ENCODE results near the gene KIF1C. TPM values are rescaled to one million over a fixed set of nuclear protein-coding genes. Genes with fewer than 3 reads are reported as not detected.
"Not testable (repeated sequence)": the region's sequence is repeated elsewhere in the genome, so short reads cannot be mapped to it uniquely, and the experiment has no call there.

The KIF1C gene
- total RNA-seq, 2 donors from 2014 or later, result 108 to 133 TPM

- Histone ChIP-seq H3K27ac (ENCODE audit: low read depth, low read length) (no peak overlapping the region), H3K36me3 (ENCODE audit: control insufficient read depth, insufficient read depth, low read length) (peaks cover 43% of the 10 kb centered on the region), H3K9ac (ENCODE audit: extremely low read depth, low read length, poor library complexity, severe bottlenecking) (no peak overlapping the region), H3K27me3 (ENCODE audit: control insufficient read depth, insufficient read depth, low read length, poor library complexity, severe bottlenecking) (no peaks in the 10 kb centered on the region), H3K4me1 (ENCODE audit: control insufficient read depth, insufficient read depth, low read length) (no peaks in the 10 kb centered on the region), H3K4me3 (ENCODE audit: low read length) (no peak overlapping the region), H3K9me3 (ENCODE audit: control insufficient read depth, low read length) (no peaks in the 10 kb centered on the region)
- peaks cover 2% of the 10 kb centered on the region for H3K4me1 Mint-ChIP-seq
- no peak for TF ChIP-seq CTCF (conservative IDR thresholded peaks at IDR 0.05)
- H3K9me3 Mint-ChIP-seq, result no peaks in the 10 kb centered on the region
- no peak overlapping the region for H3K27ac Mint-ChIP-seq
- H3K4me3 Mint-ChIP-seq, result no peak overlapping the region
- DNase-seq, result no peak
- peaks cover 6% of the 10 kb centered on the region for H3K27me3 Mint-ChIP-seq (ENCODE audit: insufficient read depth)
- 97 to 98% methylated on average over 4 of the region's 4 CpGs for WGBS, 2 experiments (ENCODE audit: insufficient coverage in 1 of 2, insufficient read length in 1 of 2)
- H3K36me3 Mint-ChIP-seq (ENCODE audit: low read depth), result peaks cover 47% of the 10 kb centered on the region
Observed at GRCh38 chr17:5024604-5025003, 26.9 kb downstream of the KIF1C start.

GRCh38 chr17:5027299-5027698 lies 29.5 kb downstream of the KIF1C start:
- H3K4me3 Mint-ChIP-seq, result no peak overlapping the region
- no peak overlapping the region for H3K27ac Mint-ChIP-seq
- peaks cover 27% of the 10 kb centered on the region for H3K27me3 Mint-ChIP-seq (ENCODE audit: insufficient read depth)
- Histone ChIP-seq H3K27me3 (ENCODE audit: control insufficient read depth, insufficient read depth, low read length, poor library complexity, severe bottlenecking) (no peaks in the 10 kb centered on the region), H3K36me3 (ENCODE audit: control insufficient read depth, insufficient read depth, low read length) (peaks cover 19% of the 10 kb centered on the region), H3K9me3 (ENCODE audit: control insufficient read depth, low read length) (no peaks in the 10 kb centered on the region), H3K27ac (ENCODE audit: low read depth, low read length) (no peak overlapping the region), H3K9ac (ENCODE audit: extremely low read depth, low read length, poor library complexity, severe bottlenecking) (no peak overlapping the region), H3K4me3 (ENCODE audit: low read length) (no peak overlapping the region), H3K4me1 (ENCODE audit: control insufficient read depth, insufficient read depth, low read length) (no peaks in the 10 kb centered on the region)
- H3K9me3 Mint-ChIP-seq, result no peaks in the 10 kb centered on the region
- TF ChIP-seq CTCF (conservative IDR thresholded peaks at IDR 0.05), result no peak
- 83 to 90% methylated on average over 2 to 6 of the region's 6 CpGs for whole genome bisulfite sequencing, 2 experiments (ENCODE audit: insufficient coverage in 1 of 2, insufficient read length in 1 of 2)
- no peak for DNase-seq
- peaks cover 2% of the 10 kb centered on the region for H3K4me1 Mint-ChIP-seq
- peaks cover 23% of the 10 kb centered on the region for H3K36me3 Mint-ChIP-seq (ENCODE audit: low read depth)

- DNase-seq, result peak; percentile 26
- no peak overlapping the region for H3K4me3 ChIP-seq (ENCODE audit: low read length)
- TF ChIP-seq CTCF (conservative IDR thresholded peaks at IDR 0.05), result no peak
- H3K4me1 Mint-ChIP-seq, result peaks cover 2% of the 10 kb centered on the region
- no peak overlapping the region for H3K27ac ChIP-seq (ENCODE audit: low read depth, low read length)
- peaks cover 17% of the 10 kb centered on the region for H3K36me3 Mint-ChIP-seq (ENCODE audit: low read depth)
- H3K27me3 Mint-ChIP-seq (ENCODE audit: insufficient read depth), result peaks cover 29% of the 10 kb centered on the region
- no peaks in the 10 kb centered on the region for H3K9me3 ChIP-seq (ENCODE audit: control insufficient read depth, low read length)
- 85 to 95% methylated on average over 4 to 5 of the region's 5 CpGs for WGBS, 2 experiments (ENCODE audit: insufficient coverage in 1 of 2, insufficient read length in 1 of 2)
- H3K4me3 Mint-ChIP-seq, result no peak overlapping the region
- H3K27me3 ChIP-seq (ENCODE audit: control insufficient read depth, insufficient read depth, low read length, poor library complexity, severe bottlenecking), result no peaks in the 10 kb centered on the region
- H3K9ac ChIP-seq (ENCODE audit: extremely low read depth, low read length, poor library complexity, severe bottlenecking), result no peak overlapping the region
- H3K4me1 ChIP-seq (ENCODE audit: control insufficient read depth, insufficient read depth, low read length), result no peaks in the 10 kb centered on the region
- peaks cover 13% of the 10 kb centered on the region for H3K36me3 ChIP-seq (ENCODE audit: control insufficient read depth, insufficient read depth, low read length)
- H3K27ac Mint-ChIP-seq, result no peak overlapping the region
- no peaks in the 10 kb centered on the region for H3K9me3 Mint-ChIP-seq
Observed at GRCh38 chr17:5027916-5028315, 30.2 kb downstream of the KIF1C start.

GRCh38 chr17:5030168-5030567 lies 32.4 kb downstream of the KIF1C start:
- not testable (repeated sequence) for H3K9me3 ChIP-seq (ENCODE audit: control insufficient read depth, low read length); H3K4me1 ChIP-seq (ENCODE audit: control insufficient read depth, insufficient read depth, low read length); H3K36me3 ChIP-seq (ENCODE audit: control insufficient read depth, insufficient read depth, low read length); H3K9me3 Mint-ChIP-seq; H3K4me3 ChIP-seq (ENCODE audit: low read length); H3K27ac Mint-ChIP-seq; DNase-seq; H3K9ac ChIP-seq (ENCODE audit: extremely low read depth, low read length, poor library complexity, severe bottlenecking); H3K27me3 ChIP-seq (ENCODE audit: control insufficient read depth, insufficient read depth, low read length, poor library complexity, severe bottlenecking); H3K36me3 Mint-ChIP-seq (ENCODE audit: low read depth); H3K4me3 Mint-ChIP-seq; H3K27ac ChIP-seq (ENCODE audit: low read depth, low read length); H3K4me1 Mint-ChIP-seq
- 97% methylated on average over 2 of the region's 2 CpGs; no CpG with 5 or more reads in 1 of the 2 experiments for WGBS, 2 experiments (ENCODE audit: insufficient coverage in 1 of 2, insufficient read length in 1 of 2)
- peaks cover 51% of the 10 kb centered on the region for H3K27me3 Mint-ChIP-seq (ENCODE audit: insufficient read depth)

Data from endodermal cell (in vitro differentiated cells).